GM21360 (cell line): ENCODE measurements around the gene MRGPRX2.

ENCODE experiments used
- ATAC-seq: cut with Tn5 transposase; IDR thresholded peaks from one replicate; pipeline ENCODE4 v1.9.1; 2021; ENCODE audit warnings: mild to moderate bottlenecking, moderate library complexity; ENCODE audit not compliant: unreplicated experiment

Gene MRGPRX2

DNA sequence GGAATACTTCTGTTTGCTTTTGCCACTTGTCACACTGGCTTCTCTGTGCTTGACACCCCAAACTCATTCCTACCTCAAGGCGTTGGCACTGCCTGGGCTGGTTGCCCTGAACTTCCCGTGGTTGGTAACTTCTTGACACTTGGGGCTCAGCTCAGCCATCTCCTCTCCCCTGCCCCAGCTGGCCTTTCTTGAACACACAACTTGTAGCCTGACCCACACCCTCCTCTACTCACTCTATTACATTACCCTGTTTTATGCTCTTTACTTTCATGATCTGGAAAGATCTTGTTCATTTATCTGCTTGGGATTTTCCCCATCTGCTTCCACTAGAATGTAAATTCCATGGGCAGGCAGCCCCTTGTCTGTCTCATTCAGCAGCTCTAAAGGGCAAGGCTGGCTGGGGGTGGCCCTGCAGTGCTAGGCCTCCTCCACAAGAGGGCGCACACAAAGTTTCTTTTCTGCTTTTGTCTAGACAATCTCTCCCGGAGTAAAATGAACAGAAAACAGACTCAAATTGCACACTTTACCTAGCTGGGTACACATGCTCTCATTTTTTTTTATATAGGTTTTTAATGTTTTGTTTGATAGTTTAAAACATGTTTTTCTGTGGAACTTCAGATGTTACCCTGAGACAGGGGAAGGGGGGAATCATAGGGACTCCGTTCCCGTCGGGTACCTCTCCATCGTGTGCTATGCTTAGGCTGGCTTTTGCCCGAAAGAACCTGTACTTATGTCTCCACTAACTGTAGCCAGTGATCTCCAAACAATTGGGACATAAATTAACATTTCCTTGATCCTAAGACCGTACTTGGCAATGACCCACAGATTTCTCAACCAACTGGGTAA is 16.4 kb upstream of the MRGPRX2 start:
- peak; percentile 57 for ATAC-seq

- ATAC-seq: no peak
Observed at GRCh38 chr11:19075636-19076035, 15.1 kb upstream of the MRGPRX2 start.

DNA sequence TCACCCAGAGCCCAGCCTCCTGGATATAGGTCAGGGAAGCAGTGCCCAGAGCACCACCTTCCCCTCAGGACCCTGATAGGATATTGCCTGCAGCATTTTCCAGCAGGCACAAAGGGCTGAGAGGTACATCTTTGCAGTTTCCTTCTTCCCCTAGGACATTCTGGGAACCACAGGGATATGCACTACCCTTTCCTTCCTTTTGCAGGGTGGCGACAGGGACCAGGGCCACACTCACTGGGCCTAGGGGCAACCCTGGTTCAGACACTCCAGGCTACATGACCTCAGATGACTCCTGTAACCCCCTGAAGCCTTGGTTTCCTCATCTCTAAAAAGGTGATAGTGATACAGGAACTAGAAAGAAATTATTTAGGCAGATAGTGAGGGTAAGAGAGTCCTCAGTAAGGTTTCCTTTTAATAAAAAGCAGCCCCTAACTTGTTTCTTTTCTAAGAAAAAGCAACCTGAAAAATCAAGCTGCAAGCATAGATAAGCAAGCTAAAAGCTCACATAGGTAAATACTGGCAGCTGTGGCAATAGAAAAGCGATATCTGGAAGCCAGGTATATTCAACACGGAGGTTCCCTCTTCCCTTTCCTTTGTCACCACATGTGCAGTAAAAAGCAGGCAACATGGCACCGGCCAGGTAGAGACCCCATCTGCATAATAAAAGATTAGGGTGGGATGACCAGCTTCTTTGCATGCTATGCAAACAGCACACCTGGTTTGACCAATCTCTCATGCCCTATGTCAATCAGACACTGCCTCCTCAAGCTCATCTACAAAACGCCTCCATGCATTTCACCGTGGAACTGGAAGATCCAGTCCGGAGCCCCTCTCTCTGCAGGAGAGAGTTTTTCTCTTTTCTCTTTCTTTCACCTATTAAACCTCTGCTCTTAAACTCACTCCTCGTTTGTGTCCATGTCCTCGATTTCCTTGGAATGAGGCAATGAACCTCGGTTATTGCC is 13.2 kb upstream of the MRGPRX2 start:
- no peak for ATAC-seq

DNA sequence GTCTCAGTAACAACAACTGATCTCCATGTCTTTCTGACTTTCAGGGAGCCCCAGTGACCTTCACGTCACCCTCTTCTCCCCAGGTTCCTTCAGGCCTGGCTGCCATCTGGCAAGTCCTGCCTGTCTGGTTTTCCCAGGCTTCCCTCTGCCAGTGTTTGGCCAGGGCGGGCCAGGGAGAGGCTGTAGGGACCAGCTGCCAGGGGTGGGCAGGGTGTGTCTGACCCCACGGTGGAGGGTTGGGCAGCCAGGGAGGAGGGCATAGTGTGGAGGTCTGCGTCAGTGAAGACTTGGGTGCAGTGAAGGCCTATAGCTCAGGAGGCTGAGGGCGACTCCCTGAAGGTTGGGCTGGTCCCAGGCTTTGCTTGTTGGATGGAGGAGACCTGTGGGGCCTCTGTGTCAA is 11.9 kb upstream of the MRGPRX2 start:
- ATAC-seq: no peak

DNA sequence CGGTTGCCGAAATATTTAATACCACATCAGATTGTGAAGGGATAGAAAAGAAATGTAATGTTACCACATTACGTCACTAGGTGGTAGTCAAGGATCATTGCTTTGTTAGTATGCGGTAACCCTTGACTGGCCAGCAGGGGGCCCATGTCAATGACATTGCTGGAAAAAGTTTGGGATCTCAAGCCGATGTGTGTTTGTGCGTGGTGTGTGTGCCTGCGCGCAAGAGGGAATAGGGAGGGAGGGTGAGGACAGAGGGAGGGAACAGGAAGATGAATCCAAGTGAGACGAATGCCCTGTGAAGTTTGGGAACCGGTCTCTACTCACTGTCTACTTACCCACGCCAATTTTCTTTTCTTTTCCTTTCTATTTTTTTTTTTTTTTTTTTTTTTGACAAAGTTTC is 10.7 kb upstream of the MRGPRX2 start:
- peak; percentile 97 for ATAC-seq

DNA sequence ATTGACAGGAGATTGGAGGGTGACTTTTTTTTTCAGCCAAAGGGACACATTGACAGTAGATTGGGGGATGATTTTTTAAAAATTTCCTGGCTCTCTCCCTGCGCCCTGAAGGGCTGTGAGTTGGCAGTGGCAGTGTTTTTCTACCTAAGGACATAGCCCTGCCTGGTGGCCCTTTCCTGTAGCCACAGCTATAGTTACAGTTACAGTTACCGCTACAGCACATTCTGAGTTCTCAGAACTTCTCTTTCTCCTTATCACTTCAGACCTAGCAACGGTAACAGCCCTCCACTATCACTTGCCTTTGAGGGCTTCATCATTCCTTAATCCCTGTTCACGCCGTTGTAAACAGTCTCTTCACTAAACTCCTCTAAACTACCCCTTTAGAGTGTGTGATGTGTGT is 684 bp downstream of the MRGPRX2 start:
- no peak for ATAC-seq

DNA sequence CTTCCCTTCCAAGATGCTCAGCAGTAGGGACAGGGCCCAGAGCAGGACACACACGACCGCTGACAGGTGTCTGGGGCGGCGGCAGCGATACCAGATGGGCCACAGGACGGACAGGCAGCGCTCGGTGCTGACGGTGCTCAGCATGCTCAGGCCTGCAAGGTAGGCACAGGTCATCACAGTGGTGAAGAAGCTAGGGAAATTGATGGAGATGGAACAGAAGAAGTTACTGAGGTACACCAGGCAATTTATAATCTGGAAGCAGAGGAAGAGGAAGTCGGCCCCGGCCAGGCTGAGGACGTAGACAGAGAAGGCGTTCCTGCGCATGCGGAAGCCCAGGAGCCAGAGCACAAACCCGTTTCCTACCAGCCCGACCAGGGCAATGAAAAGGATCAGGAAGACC is 4.6 kb downstream of the MRGPRX2 start:
- ATAC-seq: no peak

DNA sequence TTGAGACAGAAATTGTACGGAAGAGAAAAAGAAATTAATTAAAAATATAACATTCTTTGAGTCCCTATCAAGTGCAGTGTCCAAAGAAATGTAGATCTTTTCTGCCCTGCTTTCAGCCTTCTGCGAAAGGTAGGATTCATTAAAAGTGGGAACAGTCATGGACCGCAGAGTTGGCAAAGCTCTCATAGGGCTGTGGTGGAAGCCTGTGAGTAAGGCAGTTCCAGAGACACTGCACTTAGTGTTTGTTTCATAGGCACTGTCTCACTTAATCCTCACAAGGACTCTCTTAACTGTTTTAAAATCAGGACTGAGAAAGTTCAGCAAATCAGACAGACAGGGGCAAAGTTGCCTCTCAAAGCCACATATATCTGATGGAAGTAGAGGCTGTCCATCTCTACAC is 5.5 kb downstream of the MRGPRX2 start:
- ATAC-seq: no peak

GRCh38 chr11:19053909-19054308 is 6.6 kb downstream of the MRGPRX2 start:
- ATAC-seq: no peak

DNA sequence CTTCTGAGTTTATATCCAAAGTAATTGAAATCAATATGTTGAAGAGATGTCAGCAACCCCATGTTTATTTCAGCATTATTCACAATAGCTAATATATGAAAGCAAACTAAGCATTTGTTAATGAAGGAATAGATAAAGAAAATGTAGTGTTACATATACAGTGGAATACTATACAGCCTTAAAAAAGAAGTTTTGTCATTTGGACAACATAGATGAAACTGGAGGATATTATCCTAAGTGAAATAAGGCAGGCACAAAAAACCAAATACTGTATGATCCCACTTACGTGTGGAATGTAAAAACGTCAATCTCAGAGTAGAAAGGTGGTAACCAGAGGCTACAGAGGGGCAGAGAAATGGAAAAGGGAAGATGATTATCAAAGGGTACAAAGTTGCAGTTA is 10.2 kb downstream of the MRGPRX2 start:
- no peak for ATAC-seq

DNA sequence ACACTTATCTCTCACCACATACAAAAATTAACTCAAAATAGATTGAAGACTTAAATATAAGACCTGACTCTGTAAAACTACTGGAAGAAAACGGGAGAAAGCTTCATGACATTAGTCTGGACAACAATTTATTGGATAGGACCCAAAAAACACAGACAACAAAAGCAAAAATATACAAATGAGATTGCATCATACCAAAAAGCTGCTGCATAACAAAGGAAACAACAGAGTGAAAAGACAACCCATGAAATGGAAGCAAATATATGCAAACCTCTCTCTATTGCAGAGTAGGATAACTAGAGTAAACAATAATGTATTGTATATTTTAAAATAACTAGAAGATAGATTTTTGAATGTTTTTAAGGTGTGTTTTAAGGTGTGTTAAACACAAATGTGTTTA is 11.2 kb downstream of the MRGPRX2 start:
- no peak for ATAC-seq

DNA sequence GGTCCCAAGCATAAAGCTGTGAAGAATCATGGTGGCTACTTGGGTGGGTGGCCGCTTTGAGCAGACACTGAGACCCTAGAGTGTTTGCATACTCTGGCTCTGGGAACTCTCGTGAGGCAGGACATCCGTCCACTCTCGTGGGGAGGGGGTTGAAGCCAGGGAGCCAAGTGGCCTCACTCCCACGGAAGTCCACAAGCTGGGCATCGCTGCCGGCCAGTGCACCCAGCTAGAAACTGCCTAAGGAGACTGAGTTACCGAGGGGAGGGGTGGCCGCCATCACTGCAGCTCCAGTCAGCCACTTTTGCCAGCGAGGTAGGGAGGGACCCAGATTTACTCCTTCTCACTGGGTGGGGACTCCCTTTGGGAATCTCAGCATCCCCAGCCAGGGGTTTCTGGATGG is 20.5 kb downstream of the MRGPRX2 start:
- no peak for ATAC-seq

DNA sequence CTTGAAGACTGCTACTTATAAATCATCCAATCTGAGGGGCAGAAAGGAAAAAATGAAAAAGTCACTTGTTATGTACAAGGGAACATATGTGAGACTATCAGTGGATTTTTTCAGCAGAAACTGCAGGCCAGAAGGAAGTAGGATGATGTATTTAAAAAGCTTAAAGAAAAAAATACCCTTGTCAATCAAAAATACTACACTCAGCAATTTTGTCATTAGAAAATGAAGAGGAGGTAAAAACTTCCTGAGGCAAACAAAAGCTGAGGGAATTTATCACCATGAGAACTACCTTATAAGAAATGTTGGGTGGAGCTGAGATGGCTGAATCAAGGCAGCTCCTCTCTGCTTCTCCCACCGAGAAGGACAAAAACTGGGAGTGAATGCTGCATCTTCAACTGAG is 21.1 kb downstream of the MRGPRX2 start:
- ATAC-seq: no peak

- no peak for ATAC-seq
Observed at GRCh38 chr11:19032990-19033389, 27.5 kb downstream of the MRGPRX2 start.

- ATAC-seq: no peak
Observed at GRCh38 chr11:19027829-19028595, 32.5 kb downstream of the MRGPRX2 start.

DNA sequence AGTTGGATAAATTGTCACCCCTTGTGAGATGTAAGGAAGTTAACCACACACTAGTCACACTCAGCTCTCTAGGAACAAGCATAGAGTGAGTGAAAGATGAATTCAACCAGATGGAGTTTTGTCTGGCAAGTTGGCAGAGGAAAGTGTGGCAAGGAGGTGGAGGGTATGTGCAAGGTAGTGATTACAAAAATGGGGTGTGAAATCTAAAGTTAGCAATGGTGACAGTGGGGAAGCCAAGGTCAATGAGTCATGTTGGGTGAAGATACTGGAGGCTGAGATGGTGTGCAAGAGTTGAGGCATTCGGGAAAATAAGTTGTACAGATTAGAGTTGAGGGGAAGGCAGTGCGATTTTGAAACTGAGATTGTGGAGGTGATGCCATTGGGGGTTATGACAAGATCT is 33.7 kb downstream of the MRGPRX2 start:
- ATAC-seq: no peak

- ATAC-seq: no peak
Observed at GRCh38 chr11:19025481-19026406, 34.8 kb downstream of the MRGPRX2 start.

- ATAC-seq: no peak
Observed at GRCh38 chr11:19020831-19021230, 39.7 kb downstream of the MRGPRX2 start.

DNA sequence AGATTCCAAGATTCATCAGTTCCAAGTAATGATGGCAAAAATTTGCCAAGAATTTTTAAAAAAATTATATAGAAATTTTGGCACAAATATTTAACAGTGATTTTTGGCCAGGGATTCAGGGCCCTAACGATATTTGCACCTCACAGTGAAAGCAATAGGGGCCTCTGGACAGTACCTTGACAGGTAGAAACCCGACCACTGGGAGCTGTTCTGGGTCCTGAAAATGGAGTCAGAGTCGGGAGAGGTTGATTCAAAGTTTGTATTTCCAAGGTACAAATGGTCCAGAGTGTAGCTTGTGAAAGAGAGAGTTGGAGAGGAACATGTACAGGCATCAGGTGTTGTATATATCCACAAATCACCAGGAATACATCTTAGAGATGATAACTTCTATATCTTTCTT is 41.6 kb downstream of the MRGPRX2 start:
- no peak for ATAC-seq
